HL-60 (cell line): ENCODE results near the gene DLX6.

ENCODE experiments used
- DNase-seq, 2 experiments: peaks; one replicate each; pipeline ENCODE4 v3.0.0-alpha.2; 2010 to 2020; ENCODE audit warnings: low read depth in 1 of 2, low spot score in 1 of 2
- H3K27ac ChIP-seq: fragments of 250-450 bp; sonication (Bioruptor Pico); replicated peaks from 2 replicates; pipeline ENCODE4 v1.5.1; 2020; ENCODE audit warnings: mild to moderate bottlenecking, moderate library complexity
- H3K27me3 ChIP-seq: fragments of 250-450 bp; sonication (Bioruptor Pico); 2 replicates; pipeline ENCODE4 v1.5.1; 2021; ENCODE audit warnings: mild to moderate bottlenecking, moderate library complexity; ENCODE audit not compliant: insufficient read depth, poor library complexity, severe bottlenecking
- H3K4me3 ChIP-seq: replicated peaks from 2 replicates; pipeline ENCODE4 v1.5.1; 2011; ENCODE audit warnings: mild to moderate bottlenecking, control low read depth, low read length; ENCODE audit not compliant: insufficient read depth
- GABPA ChIP-seq: IDR thresholded peaks from 2 replicates; pipeline ENCODE4 v1.6.1; 2012; ENCODE audit warnings: low read depth
- POLR2AphosphoS5 ChIP-seq: IDR thresholded peaks from 2 replicates; pipeline ENCODE4 v1.6.1; 2012; ENCODE audit warnings: low read depth
- SPI1 ChIP-seq: IDR thresholded peaks from 2 replicates; pipeline ENCODE4 v1.6.1; 2012; ENCODE audit warnings: low read depth, mild to moderate bottlenecking, borderline replicate concordance
- TF ChIP-seq, protein P1 (sequence below): IDR thresholded peaks from 2 replicates; pipeline ENCODE4 v1.6.1; 2012; ENCODE audit warnings: low read depth; ENCODE audit not compliant: insufficient replicate concordance
- TF ChIP-seq, protein P2 (sequence below): IDR thresholded peaks from one replicate; pipeline ENCODE4 v1.5.1; 2011; ENCODE audit warnings: low read length, control low read depth, inconsistent platforms; ENCODE audit not compliant: insufficient read depth

DLX6 gene

DNA sequence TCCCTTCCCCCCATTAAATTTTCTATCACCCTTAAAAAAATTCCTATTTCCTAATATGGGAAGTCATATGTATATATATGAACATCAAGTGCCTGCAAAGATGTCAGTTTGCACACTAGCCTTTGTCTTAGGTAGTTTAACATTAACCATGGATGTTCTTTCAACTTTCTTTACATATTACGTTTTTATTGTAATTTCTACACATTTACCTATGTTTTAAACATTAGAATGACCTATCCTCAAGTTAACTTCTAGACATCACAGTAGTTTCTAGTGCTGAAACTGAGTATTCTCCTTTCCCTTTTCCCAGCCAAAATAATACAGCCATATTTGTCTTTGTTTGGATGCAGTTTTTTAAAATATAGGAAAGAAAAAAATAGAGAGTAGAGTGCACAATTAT, 5.8 kb downstream of the DLX6 start:
- DNase-seq, result no peak
- no peak overlapping the region for H3K27ac ChIP-seq
- H3K27me3 ChIP-seq, result peaks cover 64% of the 10 kb centered on the region
- TF ChIP-seq POLR2AphosphoS5, result no peak
- TF ChIP-seq SPI1, result no peak
- TF ChIP-seq, protein P1, sequence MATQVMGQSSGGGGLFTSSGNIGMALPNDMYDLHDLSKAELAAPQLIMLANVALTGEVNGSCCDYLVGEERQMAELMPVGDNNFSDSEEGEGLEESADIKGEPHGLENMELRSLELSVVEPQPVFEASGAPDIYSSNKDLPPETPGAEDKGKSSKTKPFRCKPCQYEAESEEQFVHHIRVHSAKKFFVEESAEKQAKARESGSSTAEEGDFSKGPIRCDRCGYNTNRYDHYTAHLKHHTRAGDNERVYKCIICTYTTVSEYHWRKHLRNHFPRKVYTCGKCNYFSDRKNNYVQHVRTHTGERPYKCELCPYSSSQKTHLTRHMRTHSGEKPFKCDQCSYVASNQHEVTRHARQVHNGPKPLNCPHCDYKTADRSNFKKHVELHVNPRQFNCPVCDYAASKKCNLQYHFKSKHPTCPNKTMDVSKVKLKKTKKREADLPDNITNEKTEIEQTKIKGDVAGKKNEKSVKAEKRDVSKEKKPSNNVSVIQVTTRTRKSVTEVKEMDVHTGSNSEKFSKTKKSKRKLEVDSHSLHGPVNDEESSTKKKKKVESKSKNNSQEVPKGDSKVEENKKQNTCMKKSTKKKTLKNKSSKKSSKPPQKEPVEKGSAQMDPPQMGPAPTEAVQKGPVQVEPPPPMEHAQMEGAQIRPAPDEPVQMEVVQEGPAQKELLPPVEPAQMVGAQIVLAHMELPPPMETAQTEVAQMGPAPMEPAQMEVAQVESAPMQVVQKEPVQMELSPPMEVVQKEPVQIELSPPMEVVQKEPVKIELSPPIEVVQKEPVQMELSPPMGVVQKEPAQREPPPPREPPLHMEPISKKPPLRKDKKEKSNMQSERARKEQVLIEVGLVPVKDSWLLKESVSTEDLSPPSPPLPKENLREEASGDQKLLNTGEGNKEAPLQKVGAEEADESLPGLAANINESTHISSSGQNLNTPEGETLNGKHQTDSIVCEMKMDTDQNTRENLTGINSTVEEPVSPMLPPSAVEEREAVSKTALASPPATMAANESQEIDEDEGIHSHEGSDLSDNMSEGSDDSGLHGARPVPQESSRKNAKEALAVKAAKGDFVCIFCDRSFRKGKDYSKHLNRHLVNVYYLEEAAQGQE, result no peak
- no peak for TF ChIP-seq GABPA
- TF ChIP-seq, protein P2, sequence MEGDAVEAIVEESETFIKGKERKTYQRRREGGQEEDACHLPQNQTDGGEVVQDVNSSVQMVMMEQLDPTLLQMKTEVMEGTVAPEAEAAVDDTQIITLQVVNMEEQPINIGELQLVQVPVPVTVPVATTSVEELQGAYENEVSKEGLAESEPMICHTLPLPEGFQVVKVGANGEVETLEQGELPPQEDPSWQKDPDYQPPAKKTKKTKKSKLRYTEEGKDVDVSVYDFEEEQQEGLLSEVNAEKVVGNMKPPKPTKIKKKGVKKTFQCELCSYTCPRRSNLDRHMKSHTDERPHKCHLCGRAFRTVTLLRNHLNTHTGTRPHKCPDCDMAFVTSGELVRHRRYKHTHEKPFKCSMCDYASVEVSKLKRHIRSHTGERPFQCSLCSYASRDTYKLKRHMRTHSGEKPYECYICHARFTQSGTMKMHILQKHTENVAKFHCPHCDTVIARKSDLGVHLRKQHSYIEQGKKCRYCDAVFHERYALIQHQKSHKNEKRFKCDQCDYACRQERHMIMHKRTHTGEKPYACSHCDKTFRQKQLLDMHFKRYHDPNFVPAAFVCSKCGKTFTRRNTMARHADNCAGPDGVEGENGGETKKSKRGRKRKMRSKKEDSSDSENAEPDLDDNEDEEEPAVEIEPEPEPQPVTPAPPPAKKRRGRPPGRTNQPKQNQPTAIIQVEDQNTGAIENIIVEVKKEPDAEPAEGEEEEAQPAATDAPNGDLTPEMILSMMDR, result no peak
- H3K4me3 ChIP-seq, result no peak overlapping the region

DNA sequence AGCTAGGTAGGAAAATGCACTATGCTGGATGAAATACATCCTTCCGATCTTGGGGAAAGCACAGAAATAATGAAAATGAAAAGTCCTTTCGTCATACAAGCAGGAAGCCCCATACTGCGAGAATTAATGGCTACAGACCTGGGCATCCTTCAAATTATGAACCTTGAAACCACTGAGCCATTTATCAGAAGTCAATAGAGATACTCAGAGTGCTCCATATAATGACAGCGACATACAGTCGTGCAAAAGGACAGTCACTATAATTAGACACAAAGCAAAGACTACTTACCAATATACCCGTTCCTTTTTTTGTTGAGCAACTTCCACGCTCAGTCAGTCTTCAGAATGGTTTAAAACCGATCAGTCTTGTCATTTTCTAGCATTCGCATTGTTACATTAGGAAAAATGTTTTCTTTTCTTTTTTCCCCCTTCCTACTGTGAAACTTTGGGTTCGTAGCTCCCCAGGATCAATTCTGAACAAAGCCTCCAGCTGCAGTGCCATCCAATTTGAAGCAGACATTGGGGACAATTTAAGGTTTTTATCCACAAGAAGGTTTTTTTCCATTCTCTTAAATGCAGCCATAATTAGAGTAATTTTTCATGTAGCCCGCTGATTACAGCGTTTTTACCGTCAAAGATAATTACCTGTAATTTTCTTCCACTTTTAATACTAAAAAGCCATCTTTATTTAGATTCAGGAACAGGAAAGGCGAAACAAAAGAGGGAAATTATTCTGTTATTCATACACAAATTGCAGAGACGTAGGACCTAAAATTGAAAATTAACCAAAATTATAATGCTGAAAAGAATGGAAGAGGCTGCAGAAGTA, 6.4 kb downstream of the DLX6 start:
- TF ChIP-seq GABPA, result no peak
- TF ChIP-seq SPI1, result no peak
- TF ChIP-seq, protein P2, result no peak
- TF ChIP-seq POLR2AphosphoS5, result no peak
- TF ChIP-seq, protein P1, result no peak
- Histone ChIP-seq H3K4me3 (no peak overlapping the region), H3K27me3 (peaks cover 68% of the 10 kb centered on the region), H3K27ac (no peak overlapping the region)
- DNase-seq, result no peak

DNA sequence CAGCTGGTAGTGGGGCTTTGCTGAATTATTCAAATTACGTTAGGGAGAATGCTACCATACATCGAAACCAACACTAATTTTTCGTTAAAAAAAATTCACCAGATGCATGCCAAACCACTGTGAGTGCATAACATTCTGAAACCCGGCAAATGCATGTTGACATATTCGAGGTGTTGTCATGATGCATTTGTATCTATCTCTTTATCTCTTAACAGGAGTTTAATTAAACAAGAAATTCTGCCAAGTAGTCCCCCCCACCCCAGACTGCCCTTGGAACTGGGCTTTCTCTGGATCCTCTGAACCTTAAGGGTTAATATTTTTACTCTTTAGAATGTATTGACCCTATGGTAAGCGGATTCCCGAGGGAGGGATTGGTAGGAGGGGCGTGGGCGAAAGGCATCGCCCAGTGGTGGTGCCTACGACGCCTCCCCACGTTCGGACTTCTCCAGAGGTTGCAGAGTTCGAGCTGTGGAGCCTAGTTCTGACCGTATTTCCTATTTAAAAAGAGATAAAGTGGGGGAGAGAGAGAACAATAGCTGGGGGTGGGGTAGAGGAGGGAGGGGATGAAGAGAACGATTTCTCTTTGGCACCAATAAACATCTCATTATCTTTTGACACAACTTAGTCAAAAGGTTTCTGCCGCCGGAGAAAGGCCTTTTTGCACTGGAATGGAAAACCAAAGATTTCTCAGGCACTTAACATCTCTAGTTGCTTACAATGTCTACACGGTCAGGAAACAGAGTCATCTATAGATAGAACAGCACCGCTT, 7.2 kb downstream of the DLX6 start:
- H3K27me3 ChIP-seq, result peaks cover 66% of the 10 kb centered on the region
- DNase-seq, result no peak
- no peak overlapping the region for H3K4me3 ChIP-seq
- H3K27ac ChIP-seq, result no peak overlapping the region
- TF ChIP-seq, protein P1, result no peak
- TF ChIP-seq SPI1 (no peak), GABPA (no peak), POLR2AphosphoS5 (no peak)
- TF ChIP-seq, protein P2, result no peak
